ENCODE results near the gene SSBP3.

Gene SSBP3

GRCh38 chr1:54191525-54191924 lies 214.7 kb downstream of the SSBP3 start:
- Histone ChIP-seq H3K4me3 (ENCODE audit: low read depth in 1 of 2, low read length in 2 of 2) (no peak overlapping the region), H3K4me1 (ENCODE audit: insufficient read depth, low read length) (no peaks in the 10 kb centered on the region), H3K4me2 (ENCODE audit: insufficient read depth, low read length) (no peak overlapping the region), H3K27ac (ENCODE audit: low read length) (no peak overlapping the region), H3K27me3 (ENCODE audit: insufficient read depth, low read length, poor library complexity) (no peaks in the 10 kb centered on the region), H3K36me3 (ENCODE audit: insufficient read depth, low read length) (peaks cover 57% of the 10 kb centered on the region), H3K9me3 (ENCODE audit: insufficient read depth, low read length, severe bottlenecking) (no peaks in the 10 kb centered on the region), H4K20me1 (ENCODE audit: insufficient read depth, low read length) (no peaks in the 10 kb centered on the region), H2AFZ (ENCODE audit: low read depth, low read length) (no peak overlapping the region), H3K79me2 (ENCODE audit: insufficient read depth, low read length) (no peaks in the 10 kb centered on the region), H3K9ac (ENCODE audit: low read depth, low read length) (no peak overlapping the region)
- TF ChIP-seq CTCF (IDR thresholded peaks at IDR 0.05; ENCODE audit: borderline replicate concordance, extremely low read depth, low read length, poor library complexity, severe bottlenecking) (no peak), EZH2 (IDR thresholded peaks at IDR 0.05; ENCODE audit: borderline replicate concordance, low read depth, low read length, severe bottlenecking) (no peak)
- DNase-seq, result no peak
- no peak for ATAC-seq (ENCODE audit: insufficient read depth, low read depth)

GRCh38 chr1:54190526-54190925 lies 215.7 kb downstream of the SSBP3 start:
- Histone ChIP-seq H3K4me1 (ENCODE audit: insufficient read depth, low read length) (no peaks in the 10 kb centered on the region), H3K36me3 (ENCODE audit: insufficient read depth, low read length) (peaks cover 59% of the 10 kb centered on the region), H3K4me2 (ENCODE audit: insufficient read depth, low read length) (no peak overlapping the region), H4K20me1 (ENCODE audit: insufficient read depth, low read length) (no peaks in the 10 kb centered on the region), H3K27ac (ENCODE audit: low read length) (no peak overlapping the region), H3K27me3 (ENCODE audit: insufficient read depth, low read length, poor library complexity) (no peaks in the 10 kb centered on the region), H3K4me3 (ENCODE audit: low read depth in 1 of 2, low read length in 2 of 2) (no peak overlapping the region), H3K79me2 (ENCODE audit: insufficient read depth, low read length) (no peaks in the 10 kb centered on the region), H3K9ac (ENCODE audit: low read depth, low read length) (no peak overlapping the region), H2AFZ (ENCODE audit: low read depth, low read length) (no peak overlapping the region), H3K9me3 (ENCODE audit: insufficient read depth, low read length, severe bottlenecking) (no peaks in the 10 kb centered on the region)
- TF ChIP-seq EZH2 (IDR thresholded peaks at IDR 0.05; ENCODE audit: borderline replicate concordance, low read depth, low read length, severe bottlenecking) (no peak), CTCF (IDR thresholded peaks at IDR 0.05; ENCODE audit: borderline replicate concordance, extremely low read depth, low read length, poor library complexity, severe bottlenecking) (no peak)
- DNase-seq (no peak), ATAC-seq (ENCODE audit: insufficient read depth, low read depth) (no peak)

- Histone ChIP-seq H2AFZ (ENCODE audit: low read depth, low read length) (no peak overlapping the region), H3K79me2 (ENCODE audit: insufficient read depth, low read length) (no peaks in the 10 kb centered on the region), H3K36me3 (ENCODE audit: insufficient read depth, low read length) (peaks cover 41% of the 10 kb centered on the region), H3K4me3 (ENCODE audit: low read depth in 1 of 2, low read length in 2 of 2) (no peak overlapping the region), H3K27ac (ENCODE audit: low read length) (no peak overlapping the region), H3K27me3 (ENCODE audit: insufficient read depth, low read length, poor library complexity) (no peaks in the 10 kb centered on the region), H4K20me1 (ENCODE audit: insufficient read depth, low read length) (no peaks in the 10 kb centered on the region), H3K4me2 (ENCODE audit: insufficient read depth, low read length) (no peak overlapping the region), H3K9ac (ENCODE audit: low read depth, low read length) (no peak overlapping the region), H3K9me3 (ENCODE audit: insufficient read depth, low read length, severe bottlenecking) (no peaks in the 10 kb centered on the region), H3K4me1 (ENCODE audit: insufficient read depth, low read length) (no peaks in the 10 kb centered on the region)
- DNase-seq, result no peak
- TF ChIP-seq CTCF (IDR thresholded peaks at IDR 0.05; ENCODE audit: borderline replicate concordance, extremely low read depth, low read length, poor library complexity, severe bottlenecking) (no peak), EZH2 (IDR thresholded peaks at IDR 0.05; ENCODE audit: borderline replicate concordance, low read depth, low read length, severe bottlenecking) (no peak)
- ATAC-seq (ENCODE audit: insufficient read depth, low read depth), result no peak
Measured at GRCh38 chr1:54188291-54188690, 217.9 kb downstream of the SSBP3 start.

- no peak for TF ChIP-seq EZH2 (IDR thresholded peaks at IDR 0.05; ENCODE audit: borderline replicate concordance, low read depth, low read length, severe bottlenecking)
- no peak for TF ChIP-seq CTCF (IDR thresholded peaks at IDR 0.05; ENCODE audit: borderline replicate concordance, extremely low read depth, low read length, poor library complexity, severe bottlenecking)
- no peak for DNase-seq
- H3K4me1 ChIP-seq (ENCODE audit: insufficient read depth, low read length), result no peaks in the 10 kb centered on the region
- no peaks in the 10 kb centered on the region for H4K20me1 ChIP-seq (ENCODE audit: insufficient read depth, low read length)
- H3K4me2 ChIP-seq (ENCODE audit: insufficient read depth, low read length), result no peak overlapping the region
- H3K4me3 ChIP-seq (ENCODE audit: low read depth in 1 of 2, low read length in 2 of 2), result no peak overlapping the region
- no peak for ATAC-seq (ENCODE audit: insufficient read depth, low read depth)
- no peaks in the 10 kb centered on the region for H3K27me3 ChIP-seq (ENCODE audit: insufficient read depth, low read length, poor library complexity)
- H3K79me2 ChIP-seq (ENCODE audit: insufficient read depth, low read length), result no peaks in the 10 kb centered on the region
- no peak overlapping the region for H3K9ac ChIP-seq (ENCODE audit: low read depth, low read length)
- peaks cover 32% of the 10 kb centered on the region for H3K36me3 ChIP-seq (ENCODE audit: insufficient read depth, low read length)
- H3K9me3 ChIP-seq (ENCODE audit: insufficient read depth, low read length, severe bottlenecking), result no peaks in the 10 kb centered on the region
- H2AFZ ChIP-seq (ENCODE audit: low read depth, low read length), result no peak overlapping the region
- no peak overlapping the region for H3K27ac ChIP-seq (ENCODE audit: low read length)
Measured at GRCh38 chr1:54186056-54186455, 220.1 kb downstream of the SSBP3 start.

Data from DND-41 (cell line).